Chondrocyte (in vitro differentiated cells): ENCODE results near the gene BBS9. TPM values are rescaled to one million over a fixed set of nuclear protein-coding genes. Genes with fewer than 3 reads are reported as not detected.
A peak's percentile ranks its signal among the peaks of the same experiment; 100 is the strongest.

ENCODE experiments used
- DNase-seq: peaks from one replicate; pipeline ENCODE4 v3.0.0; 2021; ENCODE audit warnings: mixed read lengths, low spot score
- H3K27ac Mint-ChIP-seq: one replicate; pipeline ENCODE4 v1.8.0; 2021; ENCODE audit warnings: mild to moderate bottlenecking, moderate library complexity, mixed read lengths; ENCODE audit not compliant: unreplicated experiment
- H3K27me3 Mint-ChIP-seq: 2 replicates; pipeline ENCODE4 v1.8.0; 2021; ENCODE audit warnings: low read depth, mixed read lengths
- H3K36me3 Mint-ChIP-seq: 2 replicates; pipeline ENCODE4 v1.8.0; 2021; ENCODE audit warnings: low read depth, mixed read lengths
- H3K4me1 Mint-ChIP-seq: 2 replicates; pipeline ENCODE4 v1.8.0; 2021; ENCODE audit warnings: low read depth, mild to moderate bottlenecking, mixed read lengths
- H3K4me3 Mint-ChIP-seq: one replicate; pipeline ENCODE4 v1.8.0; 2021; ENCODE audit warnings: mild to moderate bottlenecking, moderate library complexity, mixed read lengths; ENCODE audit not compliant: unreplicated experiment
- H3K9me3 Mint-ChIP-seq: 2 replicates; pipeline ENCODE4 v1.8.0; 2021; ENCODE audit warnings: low read depth, mixed read lengths
- total RNA-seq: library from RNA; stranded (reverse); gene quantifications from 3 replicates; pipeline ENCODE4 v1.2.1, GENCODE V29; 2021
- TF ChIP-seq, protein P1 (sequence below): fragments of 200-600 bp; sonication (generic); IDR thresholded peaks from 2 replicates; pipeline ENCODE4 v1.5.0; 2021; ENCODE audit warnings: antibody characterized with exemption, mild to moderate bottlenecking, moderate library complexity

The BBS9 gene
- total RNA-seq, 1 donor from 2014 or later, result 16.5 TPM

DNA sequence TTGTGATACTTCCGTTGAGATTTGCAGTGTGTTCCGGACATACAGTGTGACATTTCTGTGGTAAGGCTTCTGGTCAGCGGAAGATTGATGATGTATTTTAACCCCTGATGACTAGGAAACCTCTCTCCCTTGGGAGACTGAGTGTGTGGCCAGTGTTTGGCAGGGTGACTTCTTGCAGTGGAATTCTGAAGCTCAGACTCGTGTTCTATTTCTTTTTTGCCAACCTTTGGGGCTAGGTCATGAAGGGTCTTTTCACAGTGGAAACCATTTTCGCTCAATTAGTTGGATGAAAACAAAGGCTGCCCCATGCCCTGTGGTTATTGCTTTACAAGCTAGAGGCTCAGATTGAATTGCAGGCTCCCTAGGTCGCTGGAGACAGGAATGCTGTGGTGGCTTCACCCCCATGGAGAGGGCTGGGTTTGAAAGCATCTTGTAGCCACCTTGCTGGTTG lies 288.9 kb downstream of the BBS9 start:
- H3K4me1 Mint-ChIP-seq, result no peaks in the 10 kb centered on the region
- TF ChIP-seq, protein P1, sequence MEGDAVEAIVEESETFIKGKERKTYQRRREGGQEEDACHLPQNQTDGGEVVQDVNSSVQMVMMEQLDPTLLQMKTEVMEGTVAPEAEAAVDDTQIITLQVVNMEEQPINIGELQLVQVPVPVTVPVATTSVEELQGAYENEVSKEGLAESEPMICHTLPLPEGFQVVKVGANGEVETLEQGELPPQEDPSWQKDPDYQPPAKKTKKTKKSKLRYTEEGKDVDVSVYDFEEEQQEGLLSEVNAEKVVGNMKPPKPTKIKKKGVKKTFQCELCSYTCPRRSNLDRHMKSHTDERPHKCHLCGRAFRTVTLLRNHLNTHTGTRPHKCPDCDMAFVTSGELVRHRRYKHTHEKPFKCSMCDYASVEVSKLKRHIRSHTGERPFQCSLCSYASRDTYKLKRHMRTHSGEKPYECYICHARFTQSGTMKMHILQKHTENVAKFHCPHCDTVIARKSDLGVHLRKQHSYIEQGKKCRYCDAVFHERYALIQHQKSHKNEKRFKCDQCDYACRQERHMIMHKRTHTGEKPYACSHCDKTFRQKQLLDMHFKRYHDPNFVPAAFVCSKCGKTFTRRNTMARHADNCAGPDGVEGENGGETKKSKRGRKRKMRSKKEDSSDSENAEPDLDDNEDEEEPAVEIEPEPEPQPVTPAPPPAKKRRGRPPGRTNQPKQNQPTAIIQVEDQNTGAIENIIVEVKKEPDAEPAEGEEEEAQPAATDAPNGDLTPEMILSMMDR, result no peak
- H3K36me3 Mint-ChIP-seq, result no peaks in the 10 kb centered on the region
- H3K4me3 Mint-ChIP-seq, result no peak overlapping the region
- no peak for DNase-seq
- H3K9me3 Mint-ChIP-seq, result no peaks in the 10 kb centered on the region
- H3K27ac Mint-ChIP-seq, result no peak overlapping the region
- no peaks in the 10 kb centered on the region for H3K27me3 Mint-ChIP-seq

DNA sequence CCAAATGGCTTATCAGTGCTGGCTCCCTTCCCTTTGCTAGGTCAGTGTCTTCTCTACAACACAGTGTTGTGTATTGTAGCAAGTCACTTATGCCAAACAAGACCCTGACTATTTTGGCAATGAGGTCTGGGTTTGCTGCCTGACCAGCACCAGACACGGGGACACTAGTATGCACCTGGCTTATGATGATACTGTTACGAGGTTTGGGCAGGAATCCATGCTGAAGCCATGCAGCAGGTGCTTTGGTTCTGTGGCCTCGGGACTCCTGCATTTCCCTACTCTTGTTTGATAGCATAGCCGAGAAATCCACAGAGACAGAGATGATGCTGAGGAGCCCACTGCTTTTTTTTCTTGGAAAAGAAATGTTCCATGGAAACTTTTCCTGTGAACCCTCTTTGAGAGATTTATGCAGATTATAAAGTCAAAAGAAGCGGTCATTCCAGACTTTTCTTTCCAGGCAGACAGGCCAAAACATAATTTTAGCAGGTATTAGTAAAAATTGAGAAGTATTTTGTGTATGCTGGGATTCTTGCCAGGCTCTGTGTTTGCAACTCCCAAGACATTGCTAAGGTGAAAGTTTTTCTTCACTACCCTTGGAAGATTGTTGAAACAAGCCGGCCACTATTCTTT lies 291.1 kb downstream of the BBS9 start:
- no peak overlapping the region for H3K4me3 Mint-ChIP-seq
- no peak overlapping the region for H3K27ac Mint-ChIP-seq
- no peaks in the 10 kb centered on the region for H3K36me3 Mint-ChIP-seq
- H3K9me3 Mint-ChIP-seq, result no peaks in the 10 kb centered on the region
- H3K4me1 Mint-ChIP-seq, result no peaks in the 10 kb centered on the region
- no peak for DNase-seq
- TF ChIP-seq, protein P1, result no peak
- H3K27me3 Mint-ChIP-seq, result no peaks in the 10 kb centered on the region

DNA sequence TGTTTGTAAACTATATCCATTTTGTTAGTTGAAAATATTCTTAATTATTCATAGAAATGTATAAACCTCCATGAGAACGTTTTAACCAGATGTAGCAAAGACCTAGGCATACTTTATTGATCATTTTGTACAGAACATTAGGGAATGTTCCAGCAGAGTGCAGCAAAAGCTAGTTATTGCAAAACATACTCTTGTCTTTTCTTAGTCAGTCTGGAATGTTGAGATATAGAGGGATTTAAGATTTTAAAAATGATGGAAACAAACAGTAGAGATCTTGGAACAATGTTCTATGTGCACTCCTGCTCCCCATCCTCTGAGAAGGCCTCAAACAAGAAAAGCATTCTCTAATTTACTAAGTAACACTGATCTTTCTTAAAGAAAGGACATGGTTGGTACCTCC lies 292.1 kb downstream of the BBS9 start:
- no peak overlapping the region for H3K4me3 Mint-ChIP-seq
- H3K9me3 Mint-ChIP-seq, result no peaks in the 10 kb centered on the region
- no peak overlapping the region for H3K27ac Mint-ChIP-seq

DNA sequence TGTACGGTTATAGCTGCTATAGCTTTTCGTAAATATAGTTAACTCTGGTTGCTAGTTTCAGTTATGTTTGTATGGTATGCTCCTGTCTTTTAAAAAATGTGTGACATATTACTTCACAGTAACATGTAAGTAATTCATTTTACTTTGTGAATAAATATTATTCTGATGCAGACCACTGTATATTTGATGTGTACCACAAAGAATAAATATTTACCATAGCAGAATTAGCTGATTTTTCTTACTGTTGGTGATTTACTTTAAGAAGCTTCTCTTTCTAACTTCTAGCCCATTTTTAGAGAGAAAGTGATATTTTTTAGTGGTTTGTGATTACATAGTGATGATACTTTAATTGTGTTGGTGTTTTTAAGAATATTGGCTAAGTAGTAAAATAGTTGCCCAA lies 292.8 kb downstream of the BBS9 start:
- DNase-seq, result no peak
- no peaks in the 10 kb centered on the region for H3K4me1 Mint-ChIP-seq
- H3K27me3 Mint-ChIP-seq, result no peaks in the 10 kb centered on the region
- H3K9me3 Mint-ChIP-seq, result no peaks in the 10 kb centered on the region
- H3K36me3 Mint-ChIP-seq, result no peaks in the 10 kb centered on the region
- H3K27ac Mint-ChIP-seq, result no peak overlapping the region
- TF ChIP-seq, protein P1, result no peak
- no peak overlapping the region for H3K4me3 Mint-ChIP-seq

More for the DNA sequence above, 292.1 kb downstream of the BBS9 start:
- TF ChIP-seq, protein P1, result peak; percentile 66
- no peaks in the 10 kb centered on the region for H3K36me3 Mint-ChIP-seq
- DNase-seq, result no peak
- no peaks in the 10 kb centered on the region for H3K27me3 Mint-ChIP-seq
- no peaks in the 10 kb centered on the region for H3K4me1 Mint-ChIP-seq

DNA sequence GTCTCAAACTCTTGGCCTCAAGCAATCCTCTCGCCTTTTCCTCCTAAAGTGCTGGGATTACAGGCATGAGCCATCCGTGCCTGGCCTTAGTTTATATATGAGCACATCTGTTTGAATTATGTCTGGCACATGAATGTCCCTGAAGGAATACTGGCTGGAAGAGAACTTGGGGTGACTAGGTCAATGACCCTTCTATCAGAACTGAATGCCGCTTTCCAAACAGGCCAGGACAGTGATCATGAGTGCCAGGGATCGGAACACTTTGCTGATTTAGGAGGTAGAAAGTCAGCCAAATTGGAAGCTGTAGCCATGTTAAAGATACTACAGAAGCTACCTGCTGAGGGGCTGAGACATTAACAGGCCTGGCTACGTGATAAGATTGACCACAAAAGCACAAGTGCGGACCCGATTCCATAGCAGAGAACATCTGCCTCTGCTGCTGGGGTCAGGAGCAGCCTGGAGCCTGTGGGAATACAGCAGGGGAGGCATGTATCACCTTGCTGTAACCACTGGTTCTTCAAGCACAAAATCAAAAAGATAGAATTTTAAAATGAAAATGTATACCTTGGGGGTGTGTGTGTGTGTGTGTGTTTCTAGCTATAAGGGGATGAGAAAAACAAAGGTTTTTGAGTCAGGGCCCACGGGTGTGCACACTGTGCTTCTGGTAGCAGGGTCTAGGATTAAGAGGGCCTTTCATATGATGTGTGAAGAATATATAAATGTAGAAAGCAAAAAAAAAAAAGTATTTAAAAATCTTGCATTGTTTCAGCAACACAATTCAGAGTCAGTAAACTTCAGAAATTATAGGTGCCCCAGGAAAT lies 293.7 kb downstream of the BBS9 start:
- TF ChIP-seq, protein P1, result no peak
- H3K4me1 Mint-ChIP-seq, result no peaks in the 10 kb centered on the region
- H3K36me3 Mint-ChIP-seq, result no peaks in the 10 kb centered on the region
- no peak for DNase-seq
- H3K4me3 Mint-ChIP-seq, result no peak overlapping the region
- no peaks in the 10 kb centered on the region for H3K9me3 Mint-ChIP-seq
- H3K27ac Mint-ChIP-seq, result peak overlapping the region; percentile 20
- H3K27me3 Mint-ChIP-seq, result no peaks in the 10 kb centered on the region
